GM12874 (cell line): ENCODE data around the gene HPN.

Experiments
- CTCF ChIP-seq: IDR thresholded peaks from 2 replicates; pipeline ENCODE4 v1.5.1; 2011; ENCODE audit warnings: low read depth, mild to moderate bottlenecking, control low read depth, low read length, moderate library complexity; ENCODE audit not compliant: insufficient read depth

HPN gene

DNA sequence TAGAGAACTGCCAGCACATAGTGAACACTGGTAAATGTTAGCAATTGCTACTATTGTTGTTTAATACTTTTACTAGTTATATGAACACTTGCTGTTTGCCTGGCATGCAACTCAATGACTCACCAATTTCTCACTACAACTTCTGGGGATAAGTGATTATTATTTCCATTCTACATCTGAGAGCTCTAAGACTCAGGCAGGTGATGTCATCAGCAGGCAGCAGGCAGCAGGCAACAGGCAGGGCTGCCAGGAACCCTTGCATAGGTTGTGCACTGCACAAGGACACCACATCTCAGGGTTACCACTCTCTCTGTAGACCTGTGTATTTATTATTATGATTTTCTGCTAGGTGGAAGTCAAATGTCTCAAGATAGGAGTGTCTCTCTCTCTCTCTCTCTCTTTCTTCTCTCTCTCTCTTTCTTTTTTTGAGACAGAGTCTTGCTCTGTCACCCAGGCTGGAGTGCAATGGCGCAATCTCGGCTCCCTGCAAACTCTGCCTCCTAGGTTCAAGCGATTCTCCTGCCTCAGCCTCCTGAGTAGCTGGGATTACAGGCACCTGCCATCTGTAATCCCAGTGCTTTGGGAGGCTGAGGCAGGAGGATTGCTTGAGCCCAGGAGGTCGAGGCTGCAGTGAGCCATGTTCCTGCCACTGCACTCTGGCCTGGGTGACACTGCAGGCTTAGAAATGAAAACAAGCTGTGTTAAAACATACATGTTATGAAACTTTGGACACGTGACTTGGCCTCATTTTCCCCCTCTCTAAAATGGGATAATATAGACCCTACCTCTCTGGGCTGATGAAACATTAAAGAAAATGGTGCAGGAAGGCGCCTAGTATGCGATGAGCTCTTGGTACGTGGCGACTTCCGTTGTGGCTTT lies 22.7 kb downstream of the HPN start:
- TF ChIP-seq CTCF: no peak

DNA sequence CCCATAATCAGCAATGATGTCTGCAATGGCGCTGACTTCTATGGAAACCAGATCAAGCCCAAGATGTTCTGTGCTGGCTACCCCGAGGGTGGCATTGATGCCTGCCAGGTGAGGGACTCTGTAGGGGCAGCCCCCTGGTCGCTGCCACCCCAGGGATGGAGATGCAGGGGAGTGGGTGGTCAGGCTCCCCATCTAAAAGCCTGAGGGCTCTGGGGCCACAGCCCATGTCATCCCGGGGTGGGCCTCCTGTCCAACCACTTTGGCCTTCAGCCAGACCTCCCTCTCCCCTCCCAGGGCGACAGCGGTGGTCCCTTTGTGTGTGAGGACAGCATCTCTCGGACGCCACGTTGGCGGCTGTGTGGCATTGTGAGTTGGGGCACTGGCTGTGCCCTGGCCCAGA lies 24.1 kb downstream of the HPN start:
- no peak for TF ChIP-seq CTCF

- TF ChIP-seq CTCF: no peak
Measured at GRCh38 chr19:35066121-35066520, 24.6 kb downstream of the HPN start.

DNA sequence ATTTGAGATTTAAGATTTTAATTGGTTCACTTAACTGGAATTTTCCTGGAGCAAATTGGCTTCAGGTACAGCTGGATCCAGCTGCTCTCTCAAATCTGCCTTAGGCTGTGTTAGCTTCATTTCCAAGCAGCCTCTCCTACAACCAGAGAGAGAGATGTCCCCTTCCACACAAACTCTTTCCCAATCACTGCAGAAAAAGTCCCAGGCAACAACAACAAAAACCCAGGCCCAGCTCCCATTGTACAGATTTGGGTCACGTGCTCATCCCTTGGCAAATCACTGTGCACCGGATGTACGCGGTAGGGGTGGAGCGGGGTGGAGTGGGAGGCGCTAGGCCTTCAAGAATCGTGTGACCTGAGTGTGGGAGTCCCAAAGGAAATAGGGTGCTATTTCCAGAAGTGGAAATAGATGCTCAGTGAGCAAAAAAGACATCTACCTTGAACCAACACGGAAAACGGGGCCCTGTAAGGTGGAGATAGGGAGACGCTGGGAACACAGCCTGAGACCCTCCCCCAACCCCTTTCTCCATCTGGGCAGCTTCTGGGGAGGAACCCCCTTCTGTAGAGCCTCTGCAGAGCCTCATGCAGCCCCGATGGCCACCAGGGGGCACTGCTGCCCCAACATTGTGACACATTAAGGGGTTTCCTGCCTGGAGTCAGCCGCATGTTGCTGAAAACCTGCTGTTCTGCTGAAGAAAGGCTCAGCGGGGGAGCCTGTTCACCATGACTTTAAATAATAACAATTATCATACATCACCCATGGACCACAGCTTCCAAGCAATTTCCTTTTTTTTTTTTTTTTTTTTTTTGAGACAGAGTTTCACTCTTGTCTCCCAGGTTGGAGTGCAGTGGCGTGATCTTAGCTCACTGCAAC lies 25.4 kb downstream of the HPN start:
- peak; percentile 89 for TF ChIP-seq CTCF

GRCh38 chr19:35068941-35069634 lies 27.6 kb downstream of the HPN start:
- no peak for TF ChIP-seq CTCF

DNA sequence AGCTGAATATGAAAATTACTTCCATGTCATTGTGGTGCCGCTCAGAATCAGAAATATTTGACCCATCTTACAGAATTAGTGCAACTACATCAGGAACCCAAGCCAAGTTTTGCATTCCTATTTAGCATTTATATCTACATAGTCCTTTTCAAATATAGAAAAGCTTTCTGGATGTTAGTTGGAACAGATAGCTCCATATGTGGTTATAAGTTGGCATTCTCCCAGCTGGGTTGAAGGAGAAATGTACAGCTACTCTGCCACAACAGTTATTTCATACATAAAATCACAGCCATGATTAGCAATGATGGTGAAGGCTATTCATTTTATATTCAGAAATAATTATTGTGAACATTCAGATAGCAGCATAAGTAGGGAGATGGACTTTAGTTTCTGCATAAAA lies 28.2 kb downstream of the HPN start:
- no peak for TF ChIP-seq CTCF

- no peak for TF ChIP-seq CTCF
Measured at GRCh38 chr19:35070471-35070870, 28.9 kb downstream of the HPN start.
